ENCODE measurements around the gene S100A5. TPM values are rescaled to one million over a fixed set of nuclear protein-coding genes. Genes with fewer than 3 reads are reported as not detected.
A peak's percentile ranks its signal among the peaks of the same experiment; 100 is the strongest.
"Not testable (repeated sequence)": the region's sequence is repeated elsewhere in the genome, so short reads cannot be mapped to it uniquely, and the experiment has no call there.

Gene S100A5
- polyA plus RNA-seq (ENCODE audit: low read depth in 6 of 6), result not detected

- H3K4me1 Mint-ChIP-seq, result peaks cover 48 to 61% (median 58%) of the 10 kb centered on the region in 3 donors
- no peaks in the 10 kb centered on the region for H3K9me3 Mint-ChIP-seq
- DNase-seq (peak; percentile 28), ATAC-seq (ENCODE audit: low read depth in 2 of 2) (peak; percentile 20 to 22)
- no peaks in the 10 kb centered on the region for H3K27me3 Mint-ChIP-seq
- peak within 1 kb of the TSS; percentile 50 to 84 (median 69) for H3K4me3 Mint-ChIP-seq
- peak within 1 kb of the TSS; percentile 58 to 93 (median 85) for H3K27ac Mint-ChIP-seq
- H3K36me3 Mint-ChIP-seq, result no peaks in the 10 kb centered on the region
These were observed at the start of gene S100A5 for GRCh38 chr1:153540394-153541361. Gene S100A5, minus strand, starts transcription at chr1:153540934. Its CDS starts 743 bp downstream, at chr1:153540191.

GRCh38 chr1:153588482-153588881 is 47.7 kb upstream of the S100A5 start:
- Mint-ChIP-seq H3K9me3 (no peaks in the 10 kb centered on the region), H3K4me1 (no peaks in the 10 kb centered on the region), H3K27ac (peak overlapping the region in 1 of 6 donors; percentile 34), H3K4me3 (no peak overlapping the region), H3K27me3 (peaks cover 0 to 4% (median 0%) of the 10 kb centered on the region in 3 donors), H3K36me3 (no peaks in the 10 kb centered on the region)
- DNase-seq, result no peak
- no peak for ATAC-seq (ENCODE audit: low read depth in 2 of 2)

GRCh38 chr1:153588033-153588432 is 47.3 kb upstream of the S100A5 start:
- DNase-seq; H3K9me3 Mint-ChIP-seq; ATAC-seq (ENCODE audit: low read depth in 2 of 2); H3K27me3 Mint-ChIP-seq; H3K4me1 Mint-ChIP-seq; H3K36me3 Mint-ChIP-seq; H3K4me3 Mint-ChIP-seq: not testable (repeated sequence)
- H3K27ac Mint-ChIP-seq, result peak overlapping the region in 1 of 6 donors; percentile 34

- no peaks in the 10 kb centered on the region for H3K9me3 Mint-ChIP-seq
- no peaks in the 10 kb centered on the region for H3K4me1 Mint-ChIP-seq
- no peak for DNase-seq
- peak overlapping the region in 1 of 6 donors; percentile 22 for H3K27ac Mint-ChIP-seq
- peaks cover 0 to 4% (median 0%) of the 10 kb centered on the region in 3 donors for H3K27me3 Mint-ChIP-seq
- no peaks in the 10 kb centered on the region for H3K36me3 Mint-ChIP-seq
- H3K4me3 Mint-ChIP-seq, result no peak overlapping the region
- ATAC-seq (ENCODE audit: low read depth in 2 of 2), result no peak
These were observed 46.6 kb upstream of the S100A5 start for GRCh38 chr1:153587314-153587713.

GRCh38 chr1:153586347-153586746 is 45.6 kb upstream of the S100A5 start:
- no peak for ATAC-seq (ENCODE audit: low read depth in 2 of 2)
- Mint-ChIP-seq H3K27me3 (peaks cover 0 to 4% (median 0%) of the 10 kb centered on the region in 3 donors), H3K4me3 (no peak overlapping the region), H3K9me3 (no peaks in the 10 kb centered on the region), H3K36me3 (no peaks in the 10 kb centered on the region), H3K27ac (peak overlapping the region in 3 of 6 donors; percentile 17 to 59 (median 57)), H3K4me1 (no peaks in the 10 kb centered on the region)
- DNase-seq, result no peak

- peaks cover 0 to 4% (median 0%) of the 10 kb centered on the region in 3 donors for H3K27me3 Mint-ChIP-seq
- no peaks in the 10 kb centered on the region for H3K36me3 Mint-ChIP-seq
- H3K27ac Mint-ChIP-seq, result no peak overlapping the region
These were observed 44.3 kb upstream of the S100A5 start for GRCh38 chr1:153585006-153585405.

GRCh38 chr1:153583976-153584375 is 43.2 kb upstream of the S100A5 start:
- H3K9me3 Mint-ChIP-seq, result no peaks in the 10 kb centered on the region
- ATAC-seq (ENCODE audit: low read depth in 2 of 2), result no peak
- no peaks in the 10 kb centered on the region for H3K4me1 Mint-ChIP-seq

More at GRCh38 chr1:153585006-153585405, 44.3 kb upstream of the S100A5 start:
- H3K4me3 Mint-ChIP-seq, result no peak overlapping the region
- ATAC-seq (ENCODE audit: low read depth in 2 of 2) (no peak), DNase-seq (no peak)
- H3K9me3 Mint-ChIP-seq, result no peaks in the 10 kb centered on the region
- no peaks in the 10 kb centered on the region for H3K4me1 Mint-ChIP-seq

GRCh38 chr1:153583514-153583913 is 42.8 kb upstream of the S100A5 start:
- not testable (repeated sequence) for ATAC-seq (ENCODE audit: low read depth in 2 of 2); H3K27ac Mint-ChIP-seq; H3K4me3 Mint-ChIP-seq; H3K9me3 Mint-ChIP-seq; DNase-seq; H3K4me1 Mint-ChIP-seq; H3K27me3 Mint-ChIP-seq; H3K36me3 Mint-ChIP-seq

More at GRCh38 chr1:153583976-153584375, 43.2 kb upstream of the S100A5 start:
- no peak for DNase-seq
- Mint-ChIP-seq H3K4me3 (no peak overlapping the region), H3K27me3 (peaks cover 4 to 5% (median 5%) of the 10 kb centered on the region in 3 donors), H3K36me3 (no peaks in the 10 kb centered on the region), H3K27ac (no peak overlapping the region)

- not testable (repeated sequence) for H3K36me3 Mint-ChIP-seq; ATAC-seq (ENCODE audit: low read depth in 2 of 2); DNase-seq; H3K27ac Mint-ChIP-seq; H3K4me3 Mint-ChIP-seq; H3K9me3 Mint-ChIP-seq; H3K4me1 Mint-ChIP-seq
- peaks cover 4 to 16% (median 7%) of the 10 kb centered on the region in 3 donors for H3K27me3 Mint-ChIP-seq
These were observed 42.1 kb upstream of the S100A5 start for GRCh38 chr1:153582836-153583235.

GRCh38 chr1:153578936-153579335 is 38.2 kb upstream of the S100A5 start:
- ATAC-seq (ENCODE audit: low read depth in 2 of 2) (no peak), DNase-seq (no peak)
- Mint-ChIP-seq H3K9me3 (no peaks in the 10 kb centered on the region), H3K36me3 (no peaks in the 10 kb centered on the region), H3K4me1 (peaks cover 0 to 11% (median 4%) of the 10 kb centered on the region in 3 donors), H3K27me3 (peaks cover under 1 to 26% (median 7%) of the 10 kb centered on the region in 3 donors), H3K4me3 (no peak overlapping the region), H3K27ac (no peak overlapping the region)

GRCh38 chr1:153578490-153578889 is 37.8 kb upstream of the S100A5 start:
- ATAC-seq (ENCODE audit: low read depth in 2 of 2) (no peak), DNase-seq (no peak)
- Mint-ChIP-seq H3K9me3 (no peaks in the 10 kb centered on the region), H3K4me1 (peaks cover 0 to 11% (median 4%) of the 10 kb centered on the region in 3 donors), H3K36me3 (no peaks in the 10 kb centered on the region), H3K27ac (no peak overlapping the region), H3K4me3 (no peak overlapping the region), H3K27me3 (peaks cover 0 to 26% (median 7%) of the 10 kb centered on the region in 3 donors)

- Mint-ChIP-seq H3K27me3 (peaks cover 0 to 26% (median 7%) of the 10 kb centered on the region in 3 donors), H3K9me3 (no peaks in the 10 kb centered on the region), H3K36me3 (no peaks in the 10 kb centered on the region), H3K4me1 (peaks cover 7 to 16% (median 10%) of the 10 kb centered on the region in 3 donors), H3K4me3 (peak overlapping the region in 1 of 8 donors; percentile 23), H3K27ac (peak overlapping the region in 1 of 6 donors; percentile 32)
- ATAC-seq (ENCODE audit: low read depth in 2 of 2) (no peak), DNase-seq (no peak)
These were observed 36.9 kb upstream of the S100A5 start for GRCh38 chr1:153577624-153578051.

GRCh38 chr1:153577138-153577537 is 36.4 kb upstream of the S100A5 start:
- H3K4me3 Mint-ChIP-seq, result no peak overlapping the region
- no peaks in the 10 kb centered on the region for H3K9me3 Mint-ChIP-seq
- peak overlapping the region in 3 of 6 donors; percentile 0 to 85 (median 32) for H3K27ac Mint-ChIP-seq
- H3K36me3 Mint-ChIP-seq, result no peaks in the 10 kb centered on the region
- no peak for DNase-seq
- peaks cover 0 to 26% (median 7%) of the 10 kb centered on the region in 3 donors for H3K27me3 Mint-ChIP-seq
- no peak for ATAC-seq (ENCODE audit: low read depth in 2 of 2)
- peaks cover 11 to 18% (median 14%) of the 10 kb centered on the region in 3 donors for H3K4me1 Mint-ChIP-seq

Measured in naive B cell (primary cell).